Measurements from ENCODE around the gene ZNF334.

ZNF334 gene

GRCh38 chr20:46512943-46513844 lies at the start of gene ZNF334:
ZNF334 (minus strand) TSS chr20:46513559; CDS start chr20:46512102, 1,457 bp downstream.
- Histone ChIP-seq H3K27me3 (ENCODE audit: control insufficient read depth in 5 of 5, insufficient read depth in 4 of 5, low read length in 5 of 5) (peaks cover 0 to 7% (median 0%) of the 10 kb centered on the region in 5 donors), H3K4me1 (ENCODE audit: control insufficient read depth in 5 of 5, insufficient read depth in 5 of 5, low read length in 5 of 5) (peaks cover 0 to 13% (median 12%) of the 10 kb centered on the region in 5 donors), H3K4me3 (ENCODE audit: low read depth in 1 of 5, low read length in 5 of 5) (peak within 1 kb of the TSS; percentile 73 to 89 (median 77)), H3K9me3 (ENCODE audit: control insufficient read depth in 5 of 5, low read length in 5 of 5) (no peaks in the 10 kb centered on the region), H3K9ac (ENCODE audit: low read length in 5 of 5) (peak within 1 kb of the TSS; percentile 19 to 67 (median 49)), H3K27ac (ENCODE audit: low read depth, low read length) (peak within 1 kb of the TSS; percentile 12), H3K36me3 (ENCODE audit: control insufficient read depth in 5 of 5, insufficient read depth in 5 of 5, low read length in 5 of 5) (no peaks in the 10 kb centered on the region)

DNA sequence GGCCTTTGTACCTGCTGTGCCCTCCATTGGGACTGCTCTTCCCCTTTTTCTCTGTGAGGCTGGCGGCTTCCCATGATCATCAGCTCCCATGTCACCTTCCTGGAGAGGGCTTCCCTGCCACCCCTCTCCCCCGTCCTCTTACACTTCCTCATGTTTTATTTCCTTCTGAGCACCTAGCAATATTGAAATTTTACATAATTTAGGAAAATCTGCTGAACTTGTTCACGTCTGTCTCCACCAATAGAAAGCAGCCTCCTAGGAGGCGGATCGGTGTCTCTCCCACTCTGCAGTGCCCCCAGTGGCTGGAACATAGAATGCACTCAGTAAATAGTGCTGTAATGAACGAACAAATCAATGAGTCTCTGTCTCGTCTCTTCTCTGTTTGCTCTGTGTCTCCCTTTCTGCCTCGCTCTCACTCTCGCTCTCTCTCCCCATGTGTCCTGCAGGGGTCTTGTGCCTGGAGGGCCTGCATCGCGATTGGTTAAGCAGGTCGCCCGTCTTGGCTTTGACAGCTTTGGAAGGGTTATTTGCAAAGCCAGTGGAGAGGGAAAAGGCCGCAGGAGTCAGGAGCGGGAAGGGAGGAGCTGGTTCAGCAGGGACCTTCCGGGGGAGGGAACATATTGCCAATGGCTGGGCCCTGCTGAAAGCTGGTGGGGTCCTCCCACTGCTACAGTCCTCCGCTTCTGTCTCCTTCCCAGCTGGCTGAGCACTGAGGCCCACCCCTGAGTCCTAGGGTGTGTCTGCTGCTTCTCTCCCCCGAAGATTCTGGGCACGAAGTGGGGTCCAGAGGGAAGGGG lies 49.2 kb upstream of the ZNF334 start:
- H3K9ac ChIP-seq (ENCODE audit: low read length in 5 of 5), result peak overlapping the region in 3 of 5 donors; percentile 6 to 50 (median 50)
- H3K4me3 ChIP-seq (ENCODE audit: low read depth in 1 of 5, low read length in 5 of 5), result peak overlapping the region; percentile 44 to 69 (median 67)
- peaks cover 0 to 10% (median 0%) of the 10 kb centered on the region in 5 donors for H3K27me3 ChIP-seq (ENCODE audit: control insufficient read depth in 5 of 5, insufficient read depth in 4 of 5, low read length in 5 of 5)
- peaks cover 6 to 20% (median 14%) of the 10 kb centered on the region in 5 donors for H3K4me1 ChIP-seq (ENCODE audit: control insufficient read depth in 5 of 5, insufficient read depth in 5 of 5, low read length in 5 of 5)
- no peaks in the 10 kb centered on the region for H3K9me3 ChIP-seq (ENCODE audit: control insufficient read depth in 5 of 5, low read length in 5 of 5)
- no peaks in the 10 kb centered on the region for H3K36me3 ChIP-seq (ENCODE audit: control insufficient read depth in 5 of 5, insufficient read depth in 5 of 5, low read length in 5 of 5)
- H3K27ac ChIP-seq (ENCODE audit: low read depth, low read length), result peak overlapping the region; percentile 51

GRCh38 chr20:46562009-46562372 lies 48.6 kb upstream of the ZNF334 start:
- H3K36me3 ChIP-seq (ENCODE audit: control insufficient read depth in 5 of 5, insufficient read depth in 5 of 5, low read length in 5 of 5), result no peaks in the 10 kb centered on the region
- H3K4me3 ChIP-seq (ENCODE audit: low read depth in 1 of 5, low read length in 5 of 5), result peak overlapping the region; percentile 44 to 69 (median 67)
- peaks cover 6 to 20% (median 14%) of the 10 kb centered on the region in 5 donors for H3K4me1 ChIP-seq (ENCODE audit: control insufficient read depth in 5 of 5, insufficient read depth in 5 of 5, low read length in 5 of 5)
- peak overlapping the region in 1 of 5 donors; percentile 23 for H3K9ac ChIP-seq (ENCODE audit: low read length in 5 of 5)
- peaks cover 0 to 10% (median 0%) of the 10 kb centered on the region in 5 donors for H3K27me3 ChIP-seq (ENCODE audit: control insufficient read depth in 5 of 5, insufficient read depth in 4 of 5, low read length in 5 of 5)
- H3K27ac ChIP-seq (ENCODE audit: low read depth, low read length), result peak overlapping the region; percentile 51
- no peaks in the 10 kb centered on the region for H3K9me3 ChIP-seq (ENCODE audit: control insufficient read depth in 5 of 5, low read length in 5 of 5)

DNA sequence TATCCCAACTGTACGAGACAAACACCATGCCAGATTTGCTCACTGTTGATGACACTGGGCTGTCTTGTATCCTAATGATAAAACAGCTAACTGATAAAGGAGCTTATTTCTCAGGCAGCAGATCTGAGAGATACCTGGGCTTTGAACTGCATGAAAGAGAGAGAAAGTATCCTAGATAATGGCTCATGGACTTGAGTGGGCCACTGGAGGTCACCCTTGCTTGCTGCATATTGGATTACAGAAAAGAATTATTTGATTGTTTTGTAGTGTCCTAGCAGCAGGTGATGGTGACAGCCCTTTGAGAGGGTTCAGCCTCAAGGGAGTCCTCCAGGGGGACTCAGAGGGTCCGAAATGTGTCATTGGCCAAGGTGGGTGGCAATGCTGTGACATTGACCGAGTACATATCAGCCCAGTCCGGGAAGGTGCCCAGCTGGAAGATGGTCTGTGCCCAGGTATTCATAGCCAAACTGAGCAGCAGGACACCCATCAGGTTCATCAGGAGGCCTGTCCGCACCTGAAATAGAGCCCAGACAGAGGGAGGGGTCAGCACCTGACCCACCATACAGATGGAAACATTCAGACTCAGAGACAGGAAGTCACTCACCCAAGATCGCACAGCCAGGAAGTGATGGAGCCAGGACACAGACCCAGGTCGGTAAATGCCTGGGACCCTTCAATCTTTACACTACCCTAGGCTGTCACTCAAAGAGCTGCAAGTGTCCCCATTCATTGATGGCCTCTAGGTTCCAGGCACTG lies 46.5 kb upstream of the ZNF334 start:
- no peak overlapping the region for H3K9ac ChIP-seq (ENCODE audit: low read length in 5 of 5)

DNA sequence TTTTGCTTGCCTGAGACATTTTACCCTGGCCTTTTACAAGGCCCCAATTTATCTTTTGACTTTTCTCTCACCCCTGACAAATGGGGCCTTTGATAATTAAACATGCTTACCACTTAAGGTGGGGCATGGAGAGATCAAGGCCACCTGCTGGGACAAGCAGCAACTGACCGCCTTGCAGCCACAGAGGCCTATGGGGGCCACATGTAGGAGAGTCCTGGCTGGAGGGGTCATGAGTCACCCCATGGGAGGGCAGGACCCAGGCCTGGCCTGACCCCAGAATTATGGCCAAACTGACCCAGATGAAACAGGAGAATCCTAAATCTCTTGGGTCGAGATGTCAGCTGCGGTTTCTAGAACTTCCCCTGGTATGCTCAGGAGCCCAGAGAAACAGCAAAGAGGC lies 45.6 kb upstream of the ZNF334 start:
- H3K4me1 ChIP-seq (ENCODE audit: control insufficient read depth in 5 of 5, insufficient read depth in 5 of 5, low read length in 5 of 5), result peaks cover 6 to 20% (median 14%) of the 10 kb centered on the region in 5 donors
- no peak overlapping the region for H3K27ac ChIP-seq (ENCODE audit: low read depth, low read length)

More for the DNA sequence above, 46.5 kb upstream of the ZNF334 start:
- peaks cover 6 to 20% (median 14%) of the 10 kb centered on the region in 5 donors for H3K4me1 ChIP-seq (ENCODE audit: control insufficient read depth in 5 of 5, insufficient read depth in 5 of 5, low read length in 5 of 5)
- no peak overlapping the region for H3K4me3 ChIP-seq (ENCODE audit: low read depth in 1 of 5, low read length in 5 of 5)
- peaks cover 0 to 10% (median 3%) of the 10 kb centered on the region in 5 donors for H3K27me3 ChIP-seq (ENCODE audit: control insufficient read depth in 5 of 5, insufficient read depth in 4 of 5, low read length in 5 of 5)
- no peaks in the 10 kb centered on the region for H3K36me3 ChIP-seq (ENCODE audit: control insufficient read depth in 5 of 5, insufficient read depth in 5 of 5, low read length in 5 of 5)
- H3K27ac ChIP-seq (ENCODE audit: low read depth, low read length), result no peak overlapping the region
- no peaks in the 10 kb centered on the region for H3K9me3 ChIP-seq (ENCODE audit: control insufficient read depth in 5 of 5, low read length in 5 of 5)

GRCh38 chr20:46558511-46558959 lies 45.2 kb upstream of the ZNF334 start:
- no peak overlapping the region for H3K27ac ChIP-seq (ENCODE audit: low read depth, low read length)
- no peak overlapping the region for H3K4me3 ChIP-seq (ENCODE audit: low read depth in 1 of 5, low read length in 5 of 5)
- H3K9me3 ChIP-seq (ENCODE audit: control insufficient read depth in 5 of 5, low read length in 5 of 5), result no peaks in the 10 kb centered on the region
- H3K9ac ChIP-seq (ENCODE audit: low read length in 5 of 5), result no peak overlapping the region
- H3K36me3 ChIP-seq (ENCODE audit: control insufficient read depth in 5 of 5, insufficient read depth in 5 of 5, low read length in 5 of 5), result no peaks in the 10 kb centered on the region
- H3K4me1 ChIP-seq (ENCODE audit: control insufficient read depth in 5 of 5, insufficient read depth in 5 of 5, low read length in 5 of 5), result peaks cover 6 to 20% (median 14%) of the 10 kb centered on the region in 5 donors
- H3K27me3 ChIP-seq (ENCODE audit: control insufficient read depth in 5 of 5, insufficient read depth in 4 of 5, low read length in 5 of 5), result peaks cover 0 to 12% (median 2%) of the 10 kb centered on the region in 5 donors

More for the DNA sequence above, 45.6 kb upstream of the ZNF334 start:
- Histone ChIP-seq H3K36me3 (ENCODE audit: control insufficient read depth in 5 of 5, insufficient read depth in 5 of 5, low read length in 5 of 5) (no peaks in the 10 kb centered on the region), H3K27me3 (ENCODE audit: control insufficient read depth in 5 of 5, insufficient read depth in 4 of 5, low read length in 5 of 5) (peaks cover 0 to 12% (median 2%) of the 10 kb centered on the region in 5 donors), H3K9me3 (ENCODE audit: control insufficient read depth in 5 of 5, low read length in 5 of 5) (no peaks in the 10 kb centered on the region), H3K9ac (ENCODE audit: low read length in 5 of 5) (no peak overlapping the region), H3K4me3 (ENCODE audit: low read depth in 1 of 5, low read length in 5 of 5) (no peak overlapping the region)

DNA sequence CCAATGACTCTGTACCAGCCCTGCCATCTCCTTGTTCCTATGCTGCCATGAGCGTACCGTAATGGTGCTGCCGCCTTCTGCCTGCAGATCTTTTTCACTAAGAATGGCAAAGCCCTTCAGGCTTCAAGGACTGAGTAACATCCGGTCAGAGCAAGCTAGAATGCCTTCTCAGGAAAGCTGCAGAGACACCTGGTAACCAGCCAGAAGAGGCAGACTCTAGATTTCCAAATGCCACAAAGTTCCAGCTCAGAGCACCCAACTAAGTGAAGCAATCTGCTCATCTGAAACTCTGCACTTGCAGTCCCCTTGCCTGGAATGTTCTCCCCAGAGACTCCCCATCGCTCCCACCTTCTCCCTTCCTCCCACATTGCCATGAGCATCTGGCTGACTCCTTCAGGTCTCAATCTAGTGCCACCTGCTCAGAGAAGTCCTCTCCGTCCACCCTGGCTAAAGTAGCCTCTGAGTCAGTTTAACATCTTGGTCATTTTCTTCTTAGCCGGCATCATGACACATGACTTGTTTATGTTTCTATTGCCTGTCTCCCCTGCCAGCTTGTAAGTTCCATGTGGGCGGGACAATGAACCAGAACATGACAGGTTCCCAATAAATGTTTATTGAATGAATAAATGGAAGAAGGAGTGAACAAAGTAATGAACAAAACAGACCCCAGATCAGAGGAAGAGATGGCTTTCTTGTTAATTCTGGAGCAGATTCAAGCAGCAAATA lies 44.0 kb upstream of the ZNF334 start:
- peaks cover 3 to 16% (median 6%) of the 10 kb centered on the region in 5 donors for H3K4me1 ChIP-seq (ENCODE audit: control insufficient read depth in 5 of 5, insufficient read depth in 5 of 5, low read length in 5 of 5)
- H3K4me3 ChIP-seq (ENCODE audit: low read depth in 1 of 5, low read length in 5 of 5), result no peak overlapping the region
- peaks cover 0 to 12% (median 6%) of the 10 kb centered on the region in 5 donors for H3K27me3 ChIP-seq (ENCODE audit: control insufficient read depth in 5 of 5, insufficient read depth in 4 of 5, low read length in 5 of 5)
- no peaks in the 10 kb centered on the region for H3K36me3 ChIP-seq (ENCODE audit: control insufficient read depth in 5 of 5, insufficient read depth in 5 of 5, low read length in 5 of 5)
- no peak overlapping the region for H3K9ac ChIP-seq (ENCODE audit: low read length in 5 of 5)
- no peaks in the 10 kb centered on the region for H3K9me3 ChIP-seq (ENCODE audit: control insufficient read depth in 5 of 5, low read length in 5 of 5)
- H3K27ac ChIP-seq (ENCODE audit: low read depth, low read length), result no peak overlapping the region

DNA sequence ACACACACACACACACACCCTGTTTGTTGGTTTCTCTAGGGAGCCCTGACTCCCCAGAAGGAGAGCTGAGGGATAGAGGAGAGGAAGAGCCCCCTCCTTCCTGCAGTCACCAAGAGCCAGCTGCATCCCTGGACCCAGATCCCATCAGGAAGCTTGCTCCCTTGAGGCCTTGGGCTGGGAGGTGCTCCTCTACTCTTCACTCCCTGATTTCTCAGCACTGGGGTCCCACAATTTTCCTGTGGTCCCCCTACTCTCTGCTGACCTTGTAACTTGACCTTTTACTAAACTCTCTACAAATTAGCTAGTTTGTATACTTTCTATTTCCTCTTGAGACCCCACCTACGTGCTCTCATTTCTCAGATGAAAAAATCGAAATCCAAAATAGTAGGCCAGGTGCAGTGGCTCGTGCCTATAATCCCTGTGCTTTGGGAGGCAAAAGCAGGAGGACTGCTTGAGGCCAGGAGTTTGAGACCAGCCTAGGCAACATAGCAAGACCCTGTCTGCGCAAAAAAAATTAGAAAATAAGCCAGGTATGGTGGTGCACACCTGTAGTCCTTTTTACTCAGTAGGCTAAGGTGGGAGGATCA lies 42.1 kb upstream of the ZNF334 start:
- peaks cover 0 to 13% (median 6%) of the 10 kb centered on the region in 5 donors for H3K27me3 ChIP-seq (ENCODE audit: control insufficient read depth in 5 of 5, insufficient read depth in 4 of 5, low read length in 5 of 5)
- H3K36me3 ChIP-seq (ENCODE audit: control insufficient read depth in 5 of 5, insufficient read depth in 5 of 5, low read length in 5 of 5), result no peaks in the 10 kb centered on the region
- H3K9ac ChIP-seq (ENCODE audit: low read length in 5 of 5), result no peak overlapping the region
- H3K27ac ChIP-seq (ENCODE audit: low read depth, low read length), result no peak overlapping the region
- H3K4me3 ChIP-seq (ENCODE audit: low read depth in 1 of 5, low read length in 5 of 5), result no peak overlapping the region
- H3K9me3 ChIP-seq (ENCODE audit: control insufficient read depth in 5 of 5, low read length in 5 of 5), result no peaks in the 10 kb centered on the region
- peaks cover 0 to 13% (median 0%) of the 10 kb centered on the region in 5 donors for H3K4me1 ChIP-seq (ENCODE audit: control insufficient read depth in 5 of 5, insufficient read depth in 5 of 5, low read length in 5 of 5)

Measured in subcutaneous abdominal adipose tissue (tissue), 5 donors.